Esophagus muscularis mucosa (tissue), 4 donors: ENCODE data around the gene PBX3. TPM values are rescaled to one million over a fixed set of nuclear protein-coding genes. Genes with fewer than 3 reads are reported as not detected.
A peak's percentile ranks its signal among the peaks of the same experiment; 100 is the strongest.

Experiments
- DNase-seq: peaks from one replicate; pipeline ENCODE4 v3.0.0-alpha.2; 2017; ENCODE audit errors: extremely low spot score
- H3K27ac ChIP-seq, 4 donors: fragments of 200-600 bp; sonication (generic); replicated peaks in 1 of 4; 1 replicate in 3 of 4; 2 replicates in 1 of 4; pipeline ENCODE4 v1.5.1; 2016 to 2019; ENCODE audit warnings: mild to moderate bottlenecking in 1 of 4
- H3K27me3 ChIP-seq, 4 donors: fragments of 200-600 bp; sonication (generic); one replicate each; pipeline versions ENCODE4 v1.5.1 to v1.6.0; 2016 to 2019
- H3K36me3 ChIP-seq, 4 donors: fragments of 200-600 bp; sonication (generic); one replicate each; pipeline ENCODE4 v1.5.1; 2016 to 2019
- H3K4me1 ChIP-seq, 4 donors: fragments of 200-600 bp; sonication (generic); one replicate each; pipeline ENCODE4 v1.5.1; 2016 to 2019
- H3K4me3 ChIP-seq, 4 donors: fragments of 200-600 bp; sonication (generic); 1 replicate in 2 of 4; 2 replicates in 2 of 4; pipeline ENCODE4 v1.5.1; 2016 to 2019; ENCODE audit warnings: mild to moderate bottlenecking in 4 of 4, moderate library complexity in 1 of 4
- H3K9me3 ChIP-seq, 4 donors: fragments of 200-600 bp; sonication (generic); 1 replicate in 3 of 4; 2 replicates in 1 of 4; pipeline ENCODE4 v1.5.1; 2016 to 2019
- EP300 ChIP-seq: sonication (generic); formaldehyde crosslinking; IDR thresholded peaks from one replicate; pipeline ENCODE4 v1.6.1; 2017; ENCODE audit warnings: antibody characterized with exemption
- POLR2A ChIP-seq: fragments of 450-650 bp; IDR thresholded peaks from one replicate; pipeline ENCODE4 v1.6.1; 2017; ENCODE audit warnings: antibody characterized with exemption, moderate library complexity, mild to moderate bottlenecking, low read depth
- POLR2AphosphoS5 ChIP-seq, 2 donors: sonication (generic); formaldehyde crosslinking; IDR thresholded peaks; one replicate each; pipeline ENCODE4 v1.6.1; 2017; ENCODE audit warnings: antibody characterized with exemption in 2 of 2
- WGBS: methylation state at CpG from one replicate; pipeline ENCODE4 v1.1.5; 2018; 5-methylcytosine and 5-hydroxymethylcytosine counted together
- intact Hi-C: fragments of 100-400 bp; cut with DNase I; formaldehyde crosslinking; loops from one replicate; pipeline ENCODE4 v1.15.1; 2023
- total RNA-seq, 4 donors: library from RNA; depleted of rRNA; stranded (reverse); fragments of >200 nt; gene quantifications; one replicate each; pipeline versions ENCODE4 v1.1.0 to v1.2.1, GENCODE V29; 2016
- TF ChIP-seq, protein P1 (sequence below), 3 experiments: fragments of 200-600 bp in 2 of 3; fragments of 450-650 bp in 1 of 3; sonication (generic) in 2 of 3; IDR thresholded peaks; one replicate each; pipeline ENCODE4 v1.5.1; 2017 to 2019; ENCODE audit warnings: antibody characterized with exemption in 3 of 3, mild to moderate bottlenecking in 2 of 3, moderate library complexity in 1 of 3

Gene PBX3
- 10 to 100 TPM; 50.1 to 82.4 (median 54.3) TPM for total RNA-seq

DNA sequence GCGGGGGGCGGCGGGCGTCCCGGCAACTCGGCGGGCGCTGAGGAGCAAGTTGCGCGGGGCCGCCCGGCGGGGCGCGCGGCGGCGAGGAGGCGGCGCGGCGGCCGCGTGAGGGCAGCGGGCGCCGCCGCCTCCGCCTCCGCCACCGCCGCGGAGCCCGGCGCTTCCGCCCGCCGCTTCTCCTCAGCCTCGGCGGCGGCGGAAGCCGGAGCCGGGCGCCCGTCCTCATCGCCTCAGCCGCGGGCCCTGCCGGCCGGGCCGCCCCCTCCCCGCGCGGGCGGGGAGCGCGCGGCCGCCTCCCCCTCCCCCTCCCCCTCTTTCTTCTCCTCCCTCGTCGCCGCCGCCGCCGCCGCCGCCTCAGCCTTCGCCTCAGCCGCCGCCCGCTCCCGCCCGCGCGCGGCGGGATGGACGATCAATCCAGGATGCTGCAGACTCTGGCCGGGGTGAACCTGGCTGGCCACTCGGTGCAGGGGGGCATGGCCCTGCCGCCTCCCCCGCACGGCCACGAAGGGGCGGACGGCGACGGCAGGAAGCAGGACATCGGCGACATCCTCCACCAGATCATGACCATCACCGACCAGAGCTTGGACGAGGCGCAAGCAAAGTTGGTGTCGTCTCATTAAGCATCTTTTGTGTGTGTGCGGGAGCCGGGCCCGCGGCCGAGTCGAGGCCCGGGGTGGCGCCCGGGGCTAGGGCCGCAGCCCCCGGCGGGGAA lies at the start of gene PBX3:
PBX3 (plus strand) TSS at position 321 of the 712 bp plus-strand sequence.
- H3K27ac ChIP-seq: peak within 1 kb of the TSS; percentile 88 to 96 (median 92)
- no peak for DNase-seq
- H3K9me3 ChIP-seq: no peaks in the 10 kb centered on the region
- no CpG with 5 or more reads among the region's 107 CpGs for WGBS
- peaks cover 29 to 46% (median 44%) of the 10 kb centered on the region in 4 donors for H3K4me1 ChIP-seq
- H3K4me3 ChIP-seq: peak within 1 kb of the TSS; percentile 78 to 96 (median 92)
- H3K27me3 ChIP-seq: no peaks in the 10 kb centered on the region
- TF ChIP-seq EP300 (no peak), POLR2AphosphoS5 (IDR thresholded peaks at IDR 0.05) (peak; percentile 9 to 17)
- TF ChIP-seq, protein P1, sequence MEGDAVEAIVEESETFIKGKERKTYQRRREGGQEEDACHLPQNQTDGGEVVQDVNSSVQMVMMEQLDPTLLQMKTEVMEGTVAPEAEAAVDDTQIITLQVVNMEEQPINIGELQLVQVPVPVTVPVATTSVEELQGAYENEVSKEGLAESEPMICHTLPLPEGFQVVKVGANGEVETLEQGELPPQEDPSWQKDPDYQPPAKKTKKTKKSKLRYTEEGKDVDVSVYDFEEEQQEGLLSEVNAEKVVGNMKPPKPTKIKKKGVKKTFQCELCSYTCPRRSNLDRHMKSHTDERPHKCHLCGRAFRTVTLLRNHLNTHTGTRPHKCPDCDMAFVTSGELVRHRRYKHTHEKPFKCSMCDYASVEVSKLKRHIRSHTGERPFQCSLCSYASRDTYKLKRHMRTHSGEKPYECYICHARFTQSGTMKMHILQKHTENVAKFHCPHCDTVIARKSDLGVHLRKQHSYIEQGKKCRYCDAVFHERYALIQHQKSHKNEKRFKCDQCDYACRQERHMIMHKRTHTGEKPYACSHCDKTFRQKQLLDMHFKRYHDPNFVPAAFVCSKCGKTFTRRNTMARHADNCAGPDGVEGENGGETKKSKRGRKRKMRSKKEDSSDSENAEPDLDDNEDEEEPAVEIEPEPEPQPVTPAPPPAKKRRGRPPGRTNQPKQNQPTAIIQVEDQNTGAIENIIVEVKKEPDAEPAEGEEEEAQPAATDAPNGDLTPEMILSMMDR (IDR thresholded peaks at IDR 0.05): no peak
- H3K36me3 ChIP-seq: no peaks in the 10 kb centered on the region
- intact Hi-C loops: loop anchor here (5.0 kb wide), 2 partner anchors 40 to 145 kb away; partner anchors contain the start of gene MAPKAP1

DNA sequence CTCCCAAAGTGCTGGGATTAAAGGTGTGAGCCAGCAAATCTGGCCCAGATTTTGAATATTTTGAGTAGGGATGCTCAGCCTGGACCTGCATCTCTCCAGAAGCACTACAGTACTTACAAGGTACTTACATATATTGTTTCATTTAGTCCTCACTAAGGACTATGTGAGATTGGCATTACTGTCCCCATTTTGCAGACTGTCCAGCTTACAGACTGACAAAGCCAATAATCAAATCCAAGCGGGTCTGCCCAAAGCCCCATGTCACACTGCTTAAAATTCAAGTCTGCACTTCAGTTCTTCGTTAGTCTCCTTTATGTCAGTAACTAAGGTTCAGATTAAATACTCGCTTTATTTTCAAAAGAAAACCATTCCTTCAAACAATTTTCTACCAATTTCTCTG lies 47.3 kb upstream of the PBX3 start:
- H3K27me3 ChIP-seq: no peaks in the 10 kb centered on the region
- H3K4me3 ChIP-seq: no peak overlapping the region
- H3K36me3 ChIP-seq: no peaks in the 10 kb centered on the region
- DNase-seq: no peak
- no peak for TF ChIP-seq EP300
- TF ChIP-seq, protein P1 (IDR thresholded peaks at IDR 0.05): no peak
- no peak for TF ChIP-seq POLR2AphosphoS5 (IDR thresholded peaks at IDR 0.05)
- no peak for TF ChIP-seq POLR2A
- H3K4me1 ChIP-seq: peaks cover 0 to 16% (median under 1%) of the 10 kb centered on the region in 4 donors
- 94% methylated on average over 3 of the region's 3 CpGs for WGBS
- H3K9me3 ChIP-seq: no peaks in the 10 kb centered on the region
- intact Hi-C loops: loop anchor here (10.0 kb wide), 2 partner anchors 215 to 295 kb away; no protein-coding TSS in a partner anchor
- H3K27ac ChIP-seq: no peak overlapping the region

DNA sequence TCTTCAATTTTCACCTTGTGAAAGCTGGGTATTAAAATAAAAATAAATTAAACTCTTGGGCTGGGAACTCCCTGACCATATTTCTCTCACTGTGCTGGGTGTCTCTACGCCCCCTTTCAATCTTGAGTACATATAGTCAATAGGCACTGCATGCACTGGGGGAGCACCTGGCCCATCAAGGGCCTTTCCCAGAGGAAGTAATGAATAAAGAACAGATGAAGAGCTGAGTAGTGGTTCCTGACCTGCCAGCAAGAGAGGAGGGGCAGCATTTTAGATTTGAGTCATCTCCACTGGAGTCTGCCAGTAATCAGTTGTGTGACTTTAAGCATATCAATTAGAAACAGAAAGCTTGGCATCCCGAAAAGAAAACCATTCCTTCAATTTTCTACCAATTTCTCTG lies 46.4 kb upstream of the PBX3 start:
- no peak for TF ChIP-seq POLR2AphosphoS5 (IDR thresholded peaks at IDR 0.05)
- TF ChIP-seq EP300: no peak
- H3K27me3 ChIP-seq: no peaks in the 10 kb centered on the region
- intact Hi-C loops: loop anchor here (10.0 kb wide), 2 partner anchors 216 to 296 kb away; no protein-coding TSS in a partner anchor
- H3K36me3 ChIP-seq: no peaks in the 10 kb centered on the region
- H3K4me1 ChIP-seq: peaks cover 5 to 17% (median 8%) of the 10 kb centered on the region in 4 donors
- H3K27ac ChIP-seq: no peak overlapping the region
- no peaks in the 10 kb centered on the region for H3K9me3 ChIP-seq
- 91% methylated on average over 2 of the region's 2 CpGs for WGBS
- no peak for DNase-seq
- H3K4me3 ChIP-seq: no peak overlapping the region

DNA sequence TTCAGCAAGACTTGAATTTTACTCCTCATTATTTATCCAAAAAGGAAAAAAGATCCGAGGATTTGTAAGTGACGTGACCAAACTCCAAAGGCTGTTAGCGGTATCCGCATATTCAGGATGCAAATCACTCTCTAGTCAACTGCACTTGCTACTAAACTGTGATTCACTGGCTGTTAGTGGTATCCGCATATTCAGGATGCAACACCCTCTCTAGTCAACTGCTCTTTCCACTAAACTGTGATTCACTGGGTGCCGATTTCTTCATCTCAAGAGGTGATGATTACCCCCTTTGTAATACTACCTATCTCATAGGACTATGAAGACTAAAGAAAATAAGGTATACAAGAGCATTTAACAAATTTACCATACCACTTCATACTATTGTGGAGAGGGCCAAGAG lies 45.8 kb upstream of the PBX3 start:
- Histone ChIP-seq H3K27ac (no peak overlapping the region), H3K27me3 (no peaks in the 10 kb centered on the region), H3K36me3 (no peaks in the 10 kb centered on the region), H3K4me1 (peaks cover 11 to 23% (median 14%) of the 10 kb centered on the region in 4 donors), H3K4me3 (no peak overlapping the region), H3K9me3 (no peaks in the 10 kb centered on the region)
- 93% methylated on average over 6 of the region's 6 CpGs for WGBS
- TF ChIP-seq, protein P1 (IDR thresholded peaks at IDR 0.05): no peak
- no peak for TF ChIP-seq POLR2AphosphoS5 (IDR thresholded peaks at IDR 0.05)
- TF ChIP-seq EP300: no peak
- no peak for TF ChIP-seq POLR2A
- DNase-seq: no peak
- intact Hi-C loops: loop anchor here (10.0 kb wide), 2 partner anchors 217 to 297 kb away; no protein-coding TSS in a partner anchor

DNA sequence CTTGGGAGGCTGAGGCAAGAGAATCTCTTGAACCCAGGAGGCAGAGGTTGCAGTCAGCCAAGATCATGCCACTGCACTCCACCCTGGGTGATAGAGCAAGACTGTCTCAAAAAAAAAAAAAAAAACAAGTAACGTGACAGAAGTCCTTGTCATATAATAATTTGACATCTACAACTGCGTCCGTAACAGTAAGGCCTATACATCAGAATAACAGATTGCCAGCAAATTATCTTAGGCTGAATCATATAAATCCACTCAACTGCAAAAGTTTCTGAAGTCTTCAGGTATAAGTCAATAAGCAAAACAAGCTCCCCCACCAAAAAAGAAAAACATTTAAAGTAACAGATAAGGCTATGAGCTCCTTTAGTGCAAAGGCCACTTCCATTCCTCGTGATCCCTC lies 43.5 kb upstream of the PBX3 start:
- TF ChIP-seq POLR2AphosphoS5 (IDR thresholded peaks at IDR 0.05) (no peak), POLR2A (no peak), EP300 (no peak)
- TF ChIP-seq, protein P1 (IDR thresholded peaks at IDR 0.05): no peak
- Histone ChIP-seq H3K9me3 (no peaks in the 10 kb centered on the region), H3K4me1 (peaks cover 17 to 32% (median 24%) of the 10 kb centered on the region in 4 donors), H3K27me3 (no peaks in the 10 kb centered on the region), H3K36me3 (no peaks in the 10 kb centered on the region), H3K27ac (no peak overlapping the region), H3K4me3 (no peak overlapping the region)
- no peak for DNase-seq
- WGBS: 94% methylated on average over 4 of the region's 4 CpGs
- intact Hi-C loops: loop anchor here (10.0 kb wide), 2 partner anchors 219 to 299 kb away; no protein-coding TSS in a partner anchor
